GM13977 (cell line): ENCODE data around the gene EPB41L4A.

ENCODE experiments used
- DNase-seq: peaks from one replicate; pipeline ENCODE4 v3.0.0; 2012; ENCODE audit warnings: low spot score
- CTCF ChIP-seq: IDR thresholded peaks from 2 replicates; pipeline ENCODE4 v1.5.1; 2012; ENCODE audit warnings: mild to moderate bottlenecking, control low read depth; ENCODE audit not compliant: insufficient read depth; ENCODE audit errors: extremely low read depth, missing control alignments
- in situ Hi-C: fragments of 300-500 bp; cut with MboI; formaldehyde crosslinking; loops from one replicate; pipeline ENCODE4 v1.12.0; 2022; ENCODE audit warnings: low sequenced_read_pairs, low pct_unique_long_range_greater_than_20kb, mixed read lengths, inconsistent platforms; ENCODE audit not compliant: unreplicated experiment

Gene EPB41L4A

GRCh38 chr5:112160652-112161391 is 258.3 kb downstream of the EPB41L4A start:
- TF ChIP-seq CTCF, result peak; percentile 100
- peak; percentile 86 for DNase-seq
- in situ Hi-C loops, result no loop called here

GRCh38 chr5:112159435-112159834 is 259.6 kb downstream of the EPB41L4A start:
- no peak for DNase-seq
- no peak for TF ChIP-seq CTCF
- in situ Hi-C loops, result no loop called here

- in situ Hi-C loops, result no loop called here
- DNase-seq, result no peak
- no peak for TF ChIP-seq CTCF
Measured at GRCh38 chr5:112156211-112156610, 262.9 kb downstream of the EPB41L4A start.

- DNase-seq, result no peak
- in situ Hi-C loops, result no loop called here
- TF ChIP-seq CTCF, result no peak
Measured at GRCh38 chr5:112154940-112155686, 264.0 kb downstream of the EPB41L4A start.

- in situ Hi-C loops, result loop anchor here (5.0 to 25.0 kb wide), 2 partner anchors 597 to 987 kb away; no protein-coding TSS in a partner anchor
- no peak for TF ChIP-seq CTCF
- DNase-seq, result no peak
Measured at GRCh38 chr5:112149727-112150126, 269.4 kb downstream of the EPB41L4A start.

GRCh38 chr5:112146323-112147226 is 272.5 kb downstream of the EPB41L4A start:
- in situ Hi-C loops, result loop anchor here (5.0 to 25.0 kb wide), 2 partner anchors 594 to 984 kb away; no protein-coding TSS in a partner anchor
- DNase-seq, result peak; percentile 46
- peak; percentile 59 for TF ChIP-seq CTCF
